ENCODE results near the gene TTC39A.

The TTC39A gene

DNA sequence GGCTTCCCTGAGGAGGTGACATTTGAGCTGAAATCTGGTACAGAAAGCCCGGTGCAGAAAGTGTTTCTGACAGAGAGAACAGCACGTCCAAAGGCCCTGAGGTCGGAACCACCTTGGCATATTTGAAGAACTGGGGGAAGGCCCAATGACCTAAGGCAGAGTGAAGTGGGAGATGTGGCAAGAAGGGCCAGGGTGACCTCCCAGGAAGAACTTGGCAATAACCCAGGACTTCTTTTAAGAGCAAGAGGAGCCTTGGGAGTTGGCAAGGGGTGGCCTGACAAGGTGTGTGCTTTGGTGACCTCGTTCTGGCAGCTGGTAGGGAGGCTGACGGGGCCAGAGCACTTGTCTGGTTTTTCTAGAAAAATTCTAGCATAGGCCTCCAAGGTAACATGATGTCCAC, 23.4 kb downstream of the TTC39A start:
- H3K27ac ChIP-seq = no peak overlapping the region
- TF ChIP-seq, protein P1, sequence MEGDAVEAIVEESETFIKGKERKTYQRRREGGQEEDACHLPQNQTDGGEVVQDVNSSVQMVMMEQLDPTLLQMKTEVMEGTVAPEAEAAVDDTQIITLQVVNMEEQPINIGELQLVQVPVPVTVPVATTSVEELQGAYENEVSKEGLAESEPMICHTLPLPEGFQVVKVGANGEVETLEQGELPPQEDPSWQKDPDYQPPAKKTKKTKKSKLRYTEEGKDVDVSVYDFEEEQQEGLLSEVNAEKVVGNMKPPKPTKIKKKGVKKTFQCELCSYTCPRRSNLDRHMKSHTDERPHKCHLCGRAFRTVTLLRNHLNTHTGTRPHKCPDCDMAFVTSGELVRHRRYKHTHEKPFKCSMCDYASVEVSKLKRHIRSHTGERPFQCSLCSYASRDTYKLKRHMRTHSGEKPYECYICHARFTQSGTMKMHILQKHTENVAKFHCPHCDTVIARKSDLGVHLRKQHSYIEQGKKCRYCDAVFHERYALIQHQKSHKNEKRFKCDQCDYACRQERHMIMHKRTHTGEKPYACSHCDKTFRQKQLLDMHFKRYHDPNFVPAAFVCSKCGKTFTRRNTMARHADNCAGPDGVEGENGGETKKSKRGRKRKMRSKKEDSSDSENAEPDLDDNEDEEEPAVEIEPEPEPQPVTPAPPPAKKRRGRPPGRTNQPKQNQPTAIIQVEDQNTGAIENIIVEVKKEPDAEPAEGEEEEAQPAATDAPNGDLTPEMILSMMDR (IDR thresholded peaks at IDR 0.05) = no peak
- no peak for TF ChIP-seq ZFX (IDR thresholded peaks at IDR 0.05; ENCODE audit: borderline replicate concordance)

DNA sequence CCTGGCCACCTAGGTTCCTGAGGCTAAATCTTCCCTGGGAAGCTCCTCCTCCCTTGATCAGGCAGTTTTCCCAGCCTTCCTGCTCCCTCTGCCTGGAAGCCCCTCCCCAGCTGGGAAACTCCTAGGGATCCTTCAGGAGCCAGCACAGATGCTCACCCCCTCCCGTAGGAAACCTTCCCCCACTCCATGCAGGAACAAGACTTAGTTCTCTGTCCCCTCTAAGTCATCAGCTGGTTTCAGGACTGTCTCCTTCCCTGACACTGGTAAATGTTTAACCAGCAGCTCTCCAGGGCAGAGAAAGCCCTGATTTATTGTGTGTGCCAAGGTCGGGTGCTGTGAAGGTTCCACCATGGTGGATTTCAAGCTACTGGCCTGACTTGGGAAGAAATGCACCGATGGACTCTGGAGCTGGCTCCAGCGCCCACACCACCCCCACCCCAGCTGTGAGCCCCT, 25.0 kb downstream of the TTC39A start:
- no peak for TF ChIP-seq ZFX (IDR thresholded peaks at IDR 0.05; ENCODE audit: borderline replicate concordance)
- TF ChIP-seq, protein P1 (IDR thresholded peaks at IDR 0.05) = no peak
- peak overlapping the region; percentile 63 for H3K27ac ChIP-seq

DNA sequence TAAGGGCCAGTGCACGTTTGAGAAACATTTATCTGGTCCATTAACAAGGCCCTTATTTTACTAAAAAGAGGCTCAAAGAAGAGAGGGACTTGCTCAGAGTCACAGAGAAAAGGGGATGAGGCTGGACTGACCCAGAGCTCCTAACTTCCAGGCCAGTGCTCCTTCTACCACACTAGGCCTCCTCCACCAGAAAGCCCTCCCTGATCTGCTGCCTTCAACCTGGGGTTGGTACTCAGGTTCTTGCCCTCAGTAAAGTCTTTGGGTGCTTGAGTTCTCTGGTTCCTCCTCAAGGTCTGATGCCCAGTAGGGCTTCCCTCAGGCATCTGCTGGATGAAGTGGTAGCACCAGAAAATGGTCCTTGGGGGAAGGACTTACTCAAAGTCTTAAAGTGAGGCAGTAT, 26.0 kb downstream of the TTC39A start:
- TF ChIP-seq ZFX (IDR thresholded peaks at IDR 0.05; ENCODE audit: borderline replicate concordance) = no peak
- TF ChIP-seq, protein P1 (IDR thresholded peaks at IDR 0.05) = no peak
- no peak overlapping the region for H3K27ac ChIP-seq

DNA sequence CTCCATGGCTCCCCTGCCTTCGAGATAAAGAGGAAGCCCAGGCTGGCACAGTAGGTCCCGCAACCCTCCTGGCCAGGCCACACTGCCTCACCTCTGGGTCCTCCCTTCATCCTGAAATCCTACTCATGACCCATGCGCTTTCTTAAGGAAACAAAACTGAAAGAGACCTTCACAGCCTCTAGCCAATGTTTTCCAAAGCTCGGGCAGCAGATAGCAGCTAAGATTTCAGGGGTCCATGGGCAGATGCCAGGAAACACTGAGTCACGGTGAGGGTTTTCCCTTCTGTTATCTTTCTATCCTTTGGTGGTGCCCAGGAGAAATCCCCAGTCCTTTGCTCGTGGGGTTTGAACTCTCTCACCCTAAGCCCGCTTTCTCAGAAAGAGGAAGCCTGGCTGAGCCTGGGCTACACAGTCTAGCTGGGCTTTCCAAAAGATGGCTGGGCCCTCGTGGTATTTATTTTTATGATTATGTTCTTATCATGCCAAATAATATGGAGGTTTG, 26.6 kb downstream of the TTC39A start:
- no peak for TF ChIP-seq ZFX (IDR thresholded peaks at IDR 0.05; ENCODE audit: borderline replicate concordance)
- TF ChIP-seq, protein P1 (IDR thresholded peaks at IDR 0.05) = no peak
- H3K27ac ChIP-seq = no peak overlapping the region

DNA sequence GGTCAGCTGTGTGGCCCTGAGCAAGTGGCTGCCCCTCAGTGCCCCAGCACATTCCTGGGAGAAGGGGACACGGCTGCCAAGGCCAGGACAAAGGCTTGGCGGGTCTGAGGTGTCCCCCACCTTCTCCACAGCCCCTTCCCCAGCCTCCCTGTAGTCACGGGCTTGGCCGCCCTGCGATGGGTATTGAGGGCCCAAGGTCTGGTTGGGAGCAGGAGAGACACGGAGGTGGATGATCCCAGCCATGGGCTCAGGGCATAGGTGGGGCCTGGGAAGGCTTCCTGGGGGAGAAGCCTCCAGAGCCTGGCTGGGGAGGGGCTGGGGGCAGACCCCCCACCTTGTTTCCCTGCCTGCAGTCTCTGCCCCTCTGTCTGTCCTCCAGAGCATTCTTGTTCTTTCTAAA, 27.0 kb downstream of the TTC39A start:
- H3K27ac ChIP-seq = no peak overlapping the region
- TF ChIP-seq, protein P1 (IDR thresholded peaks at IDR 0.05) = no peak
- no peak for TF ChIP-seq ZFX (IDR thresholded peaks at IDR 0.05; ENCODE audit: borderline replicate concordance)

DNA sequence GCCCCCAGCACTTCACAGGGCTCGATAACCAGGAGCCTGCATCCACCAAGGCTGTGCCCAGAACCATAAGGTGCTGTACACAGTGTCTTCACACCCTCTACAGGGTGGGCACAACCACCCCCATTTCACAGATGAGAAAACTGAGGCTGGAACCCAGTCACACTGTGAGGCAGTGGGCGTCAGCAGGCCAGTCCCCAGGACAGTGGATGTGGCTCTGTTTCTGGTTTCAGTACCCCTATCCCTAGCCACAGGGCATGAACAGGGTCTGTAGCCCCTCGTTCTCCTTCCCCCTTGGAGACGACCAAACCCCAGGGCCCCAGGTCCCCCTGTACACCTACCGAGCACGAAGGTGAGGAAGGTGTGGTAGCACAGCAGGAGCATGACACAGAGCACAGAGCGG, 27.6 kb downstream of the TTC39A start:
- TF ChIP-seq ZFX (IDR thresholded peaks at IDR 0.05; ENCODE audit: borderline replicate concordance) = no peak
- TF ChIP-seq, protein P1 (IDR thresholded peaks at IDR 0.05) = no peak

DNA sequence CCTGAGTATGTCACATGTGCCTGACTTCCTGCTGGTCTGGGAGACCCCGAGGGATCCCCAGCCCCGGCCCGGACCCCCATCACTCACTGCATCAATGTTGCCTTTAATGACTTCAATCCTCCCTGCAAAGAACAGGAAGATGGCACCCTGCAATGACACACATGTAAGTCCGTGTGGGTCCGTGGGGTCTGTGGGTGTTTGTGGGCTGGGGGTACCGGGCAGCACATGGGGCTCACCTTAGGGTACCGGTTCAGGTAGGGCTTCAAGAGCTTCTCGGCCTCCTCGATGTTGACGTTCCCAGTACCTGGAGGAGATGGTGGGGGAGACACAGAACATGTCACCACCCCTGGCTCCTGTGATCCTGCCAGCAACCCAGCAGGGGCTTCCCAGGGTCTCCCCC, 28.1 kb downstream of the TTC39A start:
- TF ChIP-seq ZFX (IDR thresholded peaks at IDR 0.05; ENCODE audit: borderline replicate concordance) = no peak
- TF ChIP-seq, protein P1 (IDR thresholded peaks at IDR 0.05) = no peak
- H3K27ac ChIP-seq = no peak overlapping the region

More for the DNA sequence above, 27.6 kb downstream of the TTC39A start:
- no peak overlapping the region for H3K27ac ChIP-seq
